Keratinocyte (primary cell): ENCODE results near the gene TMEM151A. TPM values are rescaled to one million over a fixed set of nuclear protein-coding genes. Genes with fewer than 3 reads are reported as not detected.

Source experiments
- DNase-seq: peaks from one replicate; pipeline ENCODE4 v3.0.0-alpha.2; 2011; ENCODE audit warnings: low read depth, missing footprints, low spot score
- FAIRE-seq: peaks from 2 replicates; lab custom pipeline; 2011; peaks lifted over from hg19 to GRCh38; lab: Jason Lieb, UNC
- H2AFZ ChIP-seq: 2 replicates; pipeline ENCODE4 v1.6.0; 2012; ENCODE audit warnings: low read length, control low read depth, inconsistent platforms; ENCODE audit not compliant: control insufficient read depth
- H3K27ac ChIP-seq: 2 replicates; pipeline ENCODE4 v1.5.1; 2011; ENCODE audit warnings: low read length; ENCODE audit not compliant: control insufficient read depth, insufficient read depth
- H3K27me3 ChIP-seq: 3 replicates; pipeline ENCODE4 v1.6.0; 2011; ENCODE audit warnings: low read length; ENCODE audit not compliant: control insufficient read depth, insufficient read depth; ENCODE audit errors: extremely low read depth
- H3K36me3 ChIP-seq, 2 experiments: 2 replicates in 1 of 2; 3 replicates in 1 of 2; pipeline ENCODE4 v1.5.1; 2011; ENCODE audit warnings: low read length in 2 of 2, mild to moderate bottlenecking in 1 of 2; ENCODE audit not compliant: control insufficient read depth in 2 of 2, insufficient read depth in 2 of 2; ENCODE audit errors: extremely low read depth in 1 of 2
- H3K4me1 ChIP-seq: 3 replicates; pipeline ENCODE4 v1.5.1; 2011; ENCODE audit warnings: low read length; ENCODE audit not compliant: control insufficient read depth, insufficient read depth; ENCODE audit errors: extremely low read depth
- H3K4me2 ChIP-seq: 3 replicates; pipeline ENCODE4 v1.6.0; 2011; ENCODE audit warnings: low read depth, low read length; ENCODE audit not compliant: control insufficient read depth, insufficient read depth; ENCODE audit errors: extremely low read depth
- H3K4me3 ChIP-seq, 3 experiments: fragments of 200-600 bp in 1 of 3; sonication (generic) in 1 of 3; 2 replicates in 2 of 3; 3 replicates in 1 of 3; pipeline ENCODE4 v1.5.1; 2011 to 2016; ENCODE audit warnings: low read length in 3 of 3, mild to moderate bottlenecking in 3 of 3, control low read depth in 2 of 3, inconsistent platforms in 1 of 3, low read depth in 1 of 3, mixed read lengths in 1 of 3, mixed run types in 1 of 3, moderate library complexity in 1 of 3; ENCODE audit not compliant: control insufficient read depth in 2 of 3, insufficient read depth in 2 of 3; ENCODE audit errors: extremely low read depth in 1 of 3
- H3K79me2 ChIP-seq: 2 replicates; pipeline ENCODE4 v1.6.0; 2012; ENCODE audit warnings: low read length; ENCODE audit not compliant: control insufficient read depth, insufficient read depth
- H3K9ac ChIP-seq: 3 replicates; pipeline ENCODE4 v1.6.0; 2011; ENCODE audit warnings: low read length; ENCODE audit not compliant: control insufficient read depth, insufficient read depth; ENCODE audit errors: extremely low read depth
- H3K9me1 ChIP-seq: 3 replicates; pipeline ENCODE4 v1.6.0; 2011; ENCODE audit warnings: low read length; ENCODE audit not compliant: control insufficient read depth, insufficient read depth; ENCODE audit errors: extremely low read depth
- H3K9me3 ChIP-seq: 2 replicates; pipeline ENCODE4 v1.5.1; 2012; ENCODE audit warnings: low read depth, low read length; ENCODE audit not compliant: control insufficient read depth
- H4K20me1 ChIP-seq: 3 replicates; pipeline ENCODE4 v1.6.0; 2011; ENCODE audit warnings: low read length; ENCODE audit not compliant: control insufficient read depth, insufficient read depth; ENCODE audit errors: extremely low read depth
- EZH2 ChIP-seq: IDR thresholded peaks from one replicate; pipeline ENCODE4 v1.6.1; 2012; ENCODE audit warnings: inconsistent platforms, mild to moderate bottlenecking, low read length, moderate library complexity
- dilution Hi-C: fragments of 300-500 bp; cut with MboI; formaldehyde crosslinking; loops from one replicate; pipeline ENCODE4 v1.7.0; 2020; ENCODE audit warnings: low sequenced_read_pairs; ENCODE audit not compliant: extremely low pct_ligation_motif_present
- polyA plus RNA-seq, 5 experiments: library from polyadenylated mRNA; depleted of rRNA in 3 of 5; stranded (reverse) in 3 of 5; stranded (forward) in 1 of 5; unstranded in 1 of 5; fragments of >200 nt; gene quantifications; 1 replicate in 1 of 5; 2 replicates in 3 of 5; 3 replicates in 1 of 5; pipeline versions ENCODE4 v1.2.1 to v1.2.3, GENCODE V29; 2011 to 2012; ENCODE audit warnings: missing spikeins in 2 of 5, low read depth in 1 of 5, low replicate concordance in 1 of 5
- TF ChIP-seq, protein P1 (sequence below), 3 experiments: IDR thresholded peaks in 1 of 3; conservative IDR thresholded peaks in 1 of 3; optimal IDR thresholded peaks in 1 of 3; 2 replicates in 2 of 3; 3 replicates in 1 of 3; pipeline versions ENCODE3 to v1.5.1; 2011; ENCODE audit warnings: low read length in 3 of 3, mild to moderate bottlenecking in 3 of 3, moderate library complexity in 2 of 3, control low read depth in 1 of 3, inconsistent platforms in 1 of 3; ENCODE audit not compliant: insufficient read depth in 2 of 3; ENCODE audit errors: extremely low read depth in 1 of 3

Gene TMEM151A
- polyA plus RNA-seq, 1 donor (not counting 4 experiments of a cell fraction or from before 2014, with no cell fraction given) = not detected

DNA sequence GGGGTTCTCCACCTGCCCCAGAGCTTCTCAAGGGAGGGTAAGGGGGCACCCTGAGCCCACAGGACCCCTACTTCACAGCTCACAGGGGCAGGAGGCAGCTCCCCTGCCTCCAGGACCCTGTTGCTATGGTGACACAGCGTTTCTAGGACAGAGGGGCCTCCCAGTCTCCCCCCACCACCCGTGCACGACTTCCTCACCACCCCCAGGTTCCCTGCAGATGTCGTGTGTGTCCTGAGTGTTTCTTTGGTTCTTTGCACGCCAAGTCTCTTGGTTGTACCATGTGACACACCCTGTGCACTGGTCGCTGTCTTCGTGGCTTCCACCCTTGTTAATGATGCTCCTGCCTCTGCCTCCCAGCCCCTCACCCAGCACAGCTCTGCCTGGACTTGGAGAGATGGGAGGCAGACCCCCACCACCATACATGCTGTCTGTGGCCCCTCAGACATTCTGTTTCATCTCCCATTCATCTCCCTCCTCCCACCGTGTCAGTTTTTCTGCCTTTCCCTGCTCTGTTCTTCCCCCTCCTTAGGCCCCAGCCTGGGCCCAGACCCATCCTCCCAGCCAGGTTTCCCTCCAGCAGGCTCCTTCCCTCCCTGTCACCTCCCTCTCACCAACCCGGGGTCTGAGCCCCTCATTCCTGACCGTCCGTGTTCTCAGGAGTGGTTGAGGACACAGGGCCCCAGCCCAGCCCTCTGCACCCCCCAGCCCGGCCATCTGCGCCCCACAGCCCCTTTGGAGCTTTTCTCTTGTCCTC is 47.7 kb upstream of the TMEM151A start:
- TF ChIP-seq, protein P1, sequence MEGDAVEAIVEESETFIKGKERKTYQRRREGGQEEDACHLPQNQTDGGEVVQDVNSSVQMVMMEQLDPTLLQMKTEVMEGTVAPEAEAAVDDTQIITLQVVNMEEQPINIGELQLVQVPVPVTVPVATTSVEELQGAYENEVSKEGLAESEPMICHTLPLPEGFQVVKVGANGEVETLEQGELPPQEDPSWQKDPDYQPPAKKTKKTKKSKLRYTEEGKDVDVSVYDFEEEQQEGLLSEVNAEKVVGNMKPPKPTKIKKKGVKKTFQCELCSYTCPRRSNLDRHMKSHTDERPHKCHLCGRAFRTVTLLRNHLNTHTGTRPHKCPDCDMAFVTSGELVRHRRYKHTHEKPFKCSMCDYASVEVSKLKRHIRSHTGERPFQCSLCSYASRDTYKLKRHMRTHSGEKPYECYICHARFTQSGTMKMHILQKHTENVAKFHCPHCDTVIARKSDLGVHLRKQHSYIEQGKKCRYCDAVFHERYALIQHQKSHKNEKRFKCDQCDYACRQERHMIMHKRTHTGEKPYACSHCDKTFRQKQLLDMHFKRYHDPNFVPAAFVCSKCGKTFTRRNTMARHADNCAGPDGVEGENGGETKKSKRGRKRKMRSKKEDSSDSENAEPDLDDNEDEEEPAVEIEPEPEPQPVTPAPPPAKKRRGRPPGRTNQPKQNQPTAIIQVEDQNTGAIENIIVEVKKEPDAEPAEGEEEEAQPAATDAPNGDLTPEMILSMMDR (optimal IDR thresholded peaks at IDR 0.05 in 1 of 3, IDR thresholded peaks at IDR 0.05 in 1 of 3, conservative IDR thresholded peaks at IDR 0.05 in 1 of 3; ENCODE audit: extremely low read depth in 1 of 3, insufficient read depth in 2 of 3, low read length in 3 of 3) = no peak
- TF ChIP-seq EZH2 = no peak
- Histone ChIP-seq H3K9ac (no peak overlapping the region), H3K4me3 (no peak overlapping the region), H3K4me2 (no peak overlapping the region), H3K4me1 (no peaks in the 10 kb centered on the region), H2AFZ (no peak overlapping the region), H3K27me3 (no peaks in the 10 kb centered on the region), H3K9me1 (no peaks in the 10 kb centered on the region), H3K36me3 (peaks cover 14 to 22% of the 10 kb centered on the region in 2 experiments), H3K27ac (no peak overlapping the region), H3K79me2 (no peaks in the 10 kb centered on the region), H3K9me3 (no peaks in the 10 kb centered on the region), H4K20me1 (no peaks in the 10 kb centered on the region)
- FAIRE-seq = no peak
- dilution Hi-C loops = no loop called here
- no peak for DNase-seq

DNA sequence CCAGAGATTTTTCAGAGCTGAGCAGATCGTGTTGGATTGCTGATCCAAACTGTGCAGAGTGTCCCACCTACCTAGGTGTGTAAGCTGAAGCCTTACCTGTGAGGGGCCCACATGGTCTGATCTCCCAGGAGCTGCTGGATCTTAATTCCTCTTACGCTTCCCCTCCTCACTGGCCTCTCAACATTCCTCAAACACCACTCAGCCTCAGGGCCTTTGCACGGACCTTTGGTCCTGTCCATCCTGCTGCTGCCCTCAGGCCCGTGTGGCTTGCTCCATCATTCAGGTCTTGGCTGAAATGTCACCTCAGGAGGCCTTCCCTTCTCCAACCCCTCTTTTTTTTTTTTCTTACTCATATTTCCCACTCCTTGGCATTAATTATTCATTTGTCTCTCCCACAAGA is 44.4 kb upstream of the TMEM151A start:
- Histone ChIP-seq H3K36me3 (peaks cover 12 to 14% of the 10 kb centered on the region in 2 experiments), H3K4me3 (no peak overlapping the region), H3K9me3 (no peaks in the 10 kb centered on the region), H3K4me2 (no peak overlapping the region), H3K27me3 (no peaks in the 10 kb centered on the region), H3K9ac (no peak overlapping the region), H2AFZ (no peak overlapping the region), H3K4me1 (no peaks in the 10 kb centered on the region), H3K9me1 (no peaks in the 10 kb centered on the region), H3K79me2 (no peaks in the 10 kb centered on the region), H4K20me1 (no peaks in the 10 kb centered on the region), H3K27ac (no peak overlapping the region)
- FAIRE-seq (no peak), DNase-seq (no peak)
- TF ChIP-seq, protein P1 (optimal IDR thresholded peaks at IDR 0.05 in 1 of 3, IDR thresholded peaks at IDR 0.05 in 1 of 3, conservative IDR thresholded peaks at IDR 0.05 in 1 of 3; ENCODE audit: extremely low read depth in 1 of 3, insufficient read depth in 2 of 3, low read length in 3 of 3) = no peak
- TF ChIP-seq EZH2 = no peak
- dilution Hi-C loops = no loop called here
